SK-N-SH (cell line): ENCODE data around the gene ARAP1. TPM values are rescaled to one million over a fixed set of nuclear protein-coding genes. Genes with fewer than 3 reads are reported as not detected.

Experiments
- CTCF ChIA-PET: fragments of 300-600, 350-600 bp; formaldehyde crosslinking; extraction: SDS; loops from one replicate; lab custom pipeline; 2021; lab: Yijun Ruan, JAX
- POLR2A ChIA-PET: fragments of 350-600 bp; sonication (Branson Sonifier 250); formaldehyde crosslinking; extraction: SDS; loops from one replicate; lab custom pipeline; 2020; ENCODE audit warnings: antibody characterized with exemption, inconsistent platforms; lab: Yijun Ruan, JAX
- DNase-seq: peaks from one replicate; pipeline ENCODE4 v3.0.0; 2012
- H2AFZ ChIP-seq: fragments of 200-600 bp; sonication (generic); 2 replicates; pipeline ENCODE4 v1.8.1; 2016; ENCODE audit warnings: antibody characterized with exemption, mild to moderate bottlenecking, low read depth
- H3F3A ChIP-seq: fragments of 200-600 bp; sonication (generic); replicated peaks from 2 replicates; pipeline ENCODE3; 2016; ENCODE audit warnings: antibody characterized with exemption, mild to moderate bottlenecking; ENCODE audit not compliant: insufficient read depth
- H3K27ac ChIP-seq, 2 experiments: fragments of 200-500 bp in 1 of 2; fragments of 200-600 bp in 1 of 2; sonication (Bioruptor generic) in 1 of 2; sonication (generic), shearing (Covaris generic) in 1 of 2; 2 replicates each; pipeline versions ENCODE4 v1.5.1 to v1.6.1; 2014 to 2016; ENCODE audit warnings: low read depth in 2 of 2, inconsistent platforms in 1 of 2, low read length in 1 of 2, mild to moderate bottlenecking in 1 of 2, mixed read lengths in 1 of 2
- H3K27me3 ChIP-seq: fragments of 200-600 bp; sonication (generic), shearing (Covaris generic); 2 replicates; pipeline ENCODE4 v1.6.1; 2016; ENCODE audit warnings: mixed run types; ENCODE audit not compliant: insufficient read depth
- H3K36me3 ChIP-seq, 2 experiments: fragments of 200-500 bp in 1 of 2; fragments of 200-600 bp in 1 of 2; sonication (Bioruptor generic) in 1 of 2; sonication (generic) in 1 of 2; replicated peaks in 1 of 2; 2 replicates each; pipeline versions ENCODE3 to v1.5.1; 2014 to 2016; ENCODE audit warnings: low read length in 1 of 2, mild to moderate bottlenecking in 1 of 2; ENCODE audit not compliant: insufficient read depth in 2 of 2, control insufficient read depth in 1 of 2
- H3K4me1 ChIP-seq, 2 experiments: fragments of 200-500 bp in 1 of 2; fragments of 200-600 bp in 1 of 2; sonication (Bioruptor generic) in 1 of 2; sonication (generic), shearing (Covaris generic) in 1 of 2; 2 replicates each; pipeline versions ENCODE4 v1.5.1 to v1.6.1; 2014 to 2016; ENCODE audit warnings: low read depth in 1 of 2, low read length in 1 of 2, mixed run types in 1 of 2; ENCODE audit not compliant: insufficient read depth in 2 of 2, control insufficient read depth in 1 of 2
- H3K4me2 ChIP-seq: fragments of 200-600 bp; sonication (generic), shearing (Covaris generic); 2 replicates; pipeline ENCODE4 v1.6.1; 2017; ENCODE audit warnings: mixed run types
- H3K4me3 ChIP-seq, 2 experiments: fragments of 200-500 bp in 1 of 2; fragments of 200-600 bp in 1 of 2; sonication (Bioruptor generic) in 1 of 2; sonication (generic), shearing (Covaris generic) in 1 of 2; 2 replicates each; pipeline versions ENCODE4 v1.5.1 to v1.8.1; 2014 to 2016; ENCODE audit warnings: low read depth in 2 of 2, inconsistent platforms in 1 of 2, low read length in 1 of 2, mild to moderate bottlenecking in 1 of 2, mixed read lengths in 1 of 2, moderate library complexity in 1 of 2
- H3K79me2 ChIP-seq: fragments of 200-600 bp; sonication (generic); 2 replicates; pipeline ENCODE4 v1.8.1; 2017; ENCODE audit warnings: mild to moderate bottlenecking; ENCODE audit not compliant: insufficient read depth
- H3K9ac ChIP-seq: fragments of 200-600 bp; sonication (generic); 2 replicates; pipeline ENCODE4 v1.6.1; 2017; ENCODE audit warnings: mixed run types
- H3K9me2 ChIP-seq: fragments of 200-600 bp; sonication (generic); 2 replicates; pipeline ENCODE4 v1.6.1; 2017; ENCODE audit warnings: mixed run types
- H3K9me3 ChIP-seq: fragments of 200-600 bp; sonication (generic); 2 replicates; pipeline ENCODE4 v1.6.1; 2017; ENCODE audit warnings: mixed run types, mild to moderate bottlenecking, moderate library complexity
- H4K20me1 ChIP-seq: fragments of 200-600 bp; sonication (generic); 2 replicates; pipeline ENCODE4 v1.6.1; 2017; ENCODE audit warnings: mild to moderate bottlenecking, mixed run types; ENCODE audit not compliant: insufficient read depth
- CHD2 ChIP-seq: fragments of 150-350 bp; IDR thresholded peaks from 2 replicates; pipeline ENCODE4 v1.6.1; 2018; ENCODE audit warnings: low read length; ENCODE audit not compliant: partially characterized antibody
- EP300 ChIP-seq, 2 experiments: IDR thresholded peaks; 2 replicates each; pipeline versions ENCODE4 v1.4.0 to v1.6.1; 2012; ENCODE audit warnings: borderline replicate concordance in 1 of 2, low read depth in 1 of 2, low read length in 1 of 2
- EZH2phosphoT487 ChIP-seq: fragments of 200-600 bp; sonication (generic); IDR thresholded peaks from 2 replicates; pipeline ENCODE4 v1.6.1; 2017; ENCODE audit warnings: low read depth, mixed run types, mild to moderate bottlenecking, antibody characterized with exemption, moderate library complexity, borderline replicate concordance
- JUND ChIP-seq: IDR thresholded peaks from 2 replicates; pipeline ENCODE4 v1.4.0; 2012
- MXI1 ChIP-seq: IDR thresholded peaks from 2 replicates; pipeline ENCODE4 v1.6.1; 2012; ENCODE audit warnings: mild to moderate bottlenecking, low read depth, low read length, improper control_type of control experiment
- NFIC ChIP-seq: IDR thresholded peaks from 2 replicates; pipeline ENCODE4 v1.4.0; 2012; ENCODE audit warnings: borderline replicate concordance
- NRF1 ChIP-seq: IDR thresholded peaks from 2 replicates; pipeline ENCODE4 v1.6.1; 2012; ENCODE audit warnings: low read depth, mild to moderate bottlenecking, low read length
- PBX3 ChIP-seq: IDR thresholded peaks from 2 replicates; pipeline ENCODE4; 2012
- RAD21 ChIP-seq: IDR thresholded peaks from 2 replicates; pipeline ENCODE4 v1.6.1; 2012; ENCODE audit warnings: mild to moderate bottlenecking, low read length
- RXRA ChIP-seq: IDR thresholded peaks from 2 replicates; pipeline ENCODE4 v1.4.0; 2012; ENCODE audit warnings: low read depth, mild to moderate bottlenecking, borderline replicate concordance
- TCF12 ChIP-seq: IDR thresholded peaks from 2 replicates; pipeline ENCODE4 v1.4.0; 2012
- TEAD4 ChIP-seq: IDR thresholded peaks from 2 replicates; pipeline ENCODE4 v1.4.0; 2012; ENCODE audit warnings: mild to moderate bottlenecking, borderline replicate concordance; ENCODE audit not compliant: insufficient read depth
- WGBS: methylation state at CpG from one replicate; pipeline ENCODE4 v1.1.6; 2017; ENCODE audit warnings: low lambda C conversion rate; 5-methylcytosine and 5-hydroxymethylcytosine counted together
- polyA plus RNA-seq, 3 experiments: library from polyadenylated mRNA; depleted of rRNA; stranded (reverse); fragments of >200 nt; gene quantifications; 2 replicates each; pipeline ENCODE4 v1.2.3, GENCODE V29; 2012

Gene ARAP1
- polyA plus RNA-seq, 1 of the 3 experiments (the other 2 are of a cell fraction), result 56.6 TPM

GRCh38 chr11:72759468-72759985, 7.3 kb upstream of the ARAP1 start:
- no peaks in the 10 kb centered on the region for H4K20me1 ChIP-seq
- no peaks in the 10 kb centered on the region for H3K36me3 ChIP-seq
- POLR2A ChIA-PET, result no interaction called here
- no peaks in the 10 kb centered on the region for H3K9me2 ChIP-seq
- no peaks in the 10 kb centered on the region for H3K9me3 ChIP-seq
- CTCF ChIA-PET, result interaction anchor here (0.7 to 2.7 kb wide), 4 partner anchors 34 to 54 kb away, joined by 3 to 10 read pairs (median 3); no protein-coding TSS in a partner anchor
- H3K27ac ChIP-seq, result no peak overlapping the region
- no peaks in the 10 kb centered on the region for H3K27me3 ChIP-seq
- no peak overlapping the region for H3K4me2 ChIP-seq
- H3K4me1 ChIP-seq, result peaks cover 0 to 4% of the 10 kb centered on the region in 2 experiments; a peak in 3 of 4 replicates
- no peak overlapping the region for H3K9ac ChIP-seq
- no peaks in the 10 kb centered on the region for H3F3A ChIP-seq
- no peak overlapping the region for H2AFZ ChIP-seq
- no peaks in the 10 kb centered on the region for H3K79me2 ChIP-seq
- DNase-seq, result no peak
- TF ChIP-seq MXI1, result no peak
- TF ChIP-seq JUND, result no peak
- no peak for TF ChIP-seq NRF1
- no peak for TF ChIP-seq RAD21
- no peak for TF ChIP-seq TCF12
- TF ChIP-seq TEAD4, result no peak
- no peak for TF ChIP-seq EP300 (IDR thresholded peaks at IDR 0.05; ENCODE audit: borderline replicate concordance in 1 of 2, low read depth in 1 of 2, low read length in 1 of 2)
- TF ChIP-seq, all 33 proteins: peak for 0
- H3K4me3 ChIP-seq, result no peak overlapping the region
- 86% methylated on average over 8 of the region's 8 CpGs for WGBS

GRCh38 chr11:72758690-72759389, 6.6 kb upstream of the ARAP1 start:
- Histone ChIP-seq H3K27me3 (no peaks in the 10 kb centered on the region), H3K27ac (no peak overlapping the region), H3K4me1 (peaks cover 0 to 4% of the 10 kb centered on the region in 2 experiments; a peak in 3 of 4 replicates), H4K20me1 (no peaks in the 10 kb centered on the region), H3K79me2 (no peaks in the 10 kb centered on the region), H3K9ac (no peak overlapping the region), H3K36me3 (no peaks in the 10 kb centered on the region), H3K4me3 (no peak overlapping the region), H2AFZ (no peak overlapping the region), H3K9me2 (no peaks in the 10 kb centered on the region), H3K9me3 (no peaks in the 10 kb centered on the region), H3K4me2 (no peak overlapping the region), H3F3A (no peaks in the 10 kb centered on the region)
- TF ChIP-seq NFIC, result 0 out of 2 replicates have a peak, but pooled peaks have one; percentile 16
- no peak for TF ChIP-seq PBX3
- no peak for TF ChIP-seq CHD2
- TF ChIP-seq EZH2phosphoT487, result no peak
- TF ChIP-seq RXRA, result no peak
- DNase-seq, result peak; percentile 46
- WGBS, result 78% methylated on average over 16 of the region's 17 CpGs
- CTCF ChIA-PET, result interaction anchor here (0.7 to 2.7 kb wide), 3 partner anchors 33 to 54 kb away, joined by 3 to 10 read pairs (median 3); no protein-coding TSS in a partner anchor
- POLR2A ChIA-PET, result no interaction called here
